ENCODE results near the gene GNAT2.

Gene GNAT2

DNA sequence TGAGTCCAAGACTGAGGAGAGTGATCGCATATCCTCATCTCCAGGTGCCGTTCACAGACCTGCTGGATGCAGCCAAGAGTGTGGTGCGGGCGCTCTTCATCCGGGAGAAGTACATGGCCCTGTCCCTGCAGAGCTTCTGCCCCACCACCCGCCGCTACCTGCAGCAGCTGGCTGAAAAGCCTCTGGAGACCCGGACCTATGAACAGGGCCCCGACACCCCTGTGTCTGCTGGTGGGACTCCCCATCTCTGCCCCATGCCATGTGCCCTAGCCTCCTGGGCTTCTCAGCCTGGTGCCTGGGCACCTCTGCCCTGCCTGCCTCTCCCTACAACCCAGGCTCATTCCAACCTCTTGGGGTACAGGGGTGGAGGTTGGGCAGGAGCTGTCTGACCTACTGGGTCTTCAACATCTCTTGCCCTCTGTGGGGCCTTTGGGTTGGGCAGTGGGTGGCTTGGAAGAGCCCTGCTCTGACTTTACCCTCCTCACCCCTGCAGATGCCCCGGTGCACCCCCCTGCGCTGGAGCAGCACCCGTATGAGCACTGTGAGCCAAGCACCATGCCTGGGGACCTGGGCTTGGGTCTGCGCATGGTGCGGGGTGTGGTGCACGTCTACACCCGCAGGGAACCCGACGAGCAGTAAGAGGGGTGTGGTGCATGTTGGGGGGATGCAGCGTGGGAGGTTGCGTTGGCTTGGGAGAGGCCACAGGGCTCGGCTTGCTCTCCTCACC, 7.4 kb upstream of the GNAT2 start:
- H3K27ac Mint-ChIP-seq: no peak overlapping the region
- peaks cover 32% of the 10 kb centered on the region for H3K4me1 Mint-ChIP-seq
- ATAC-seq (ENCODE audit: low read depth) (no peak), DNase-seq (ENCODE audit: low spot score in 2 of 2) (no peak)
- H3K27me3 Mint-ChIP-seq: no peaks in the 10 kb centered on the region
- peaks cover 29% of the 10 kb centered on the region for H3K36me3 Mint-ChIP-seq
- no peak overlapping the region for H3K4me3 Mint-ChIP-seq
- H3K9me3 Mint-ChIP-seq: no peaks in the 10 kb centered on the region

DNA sequence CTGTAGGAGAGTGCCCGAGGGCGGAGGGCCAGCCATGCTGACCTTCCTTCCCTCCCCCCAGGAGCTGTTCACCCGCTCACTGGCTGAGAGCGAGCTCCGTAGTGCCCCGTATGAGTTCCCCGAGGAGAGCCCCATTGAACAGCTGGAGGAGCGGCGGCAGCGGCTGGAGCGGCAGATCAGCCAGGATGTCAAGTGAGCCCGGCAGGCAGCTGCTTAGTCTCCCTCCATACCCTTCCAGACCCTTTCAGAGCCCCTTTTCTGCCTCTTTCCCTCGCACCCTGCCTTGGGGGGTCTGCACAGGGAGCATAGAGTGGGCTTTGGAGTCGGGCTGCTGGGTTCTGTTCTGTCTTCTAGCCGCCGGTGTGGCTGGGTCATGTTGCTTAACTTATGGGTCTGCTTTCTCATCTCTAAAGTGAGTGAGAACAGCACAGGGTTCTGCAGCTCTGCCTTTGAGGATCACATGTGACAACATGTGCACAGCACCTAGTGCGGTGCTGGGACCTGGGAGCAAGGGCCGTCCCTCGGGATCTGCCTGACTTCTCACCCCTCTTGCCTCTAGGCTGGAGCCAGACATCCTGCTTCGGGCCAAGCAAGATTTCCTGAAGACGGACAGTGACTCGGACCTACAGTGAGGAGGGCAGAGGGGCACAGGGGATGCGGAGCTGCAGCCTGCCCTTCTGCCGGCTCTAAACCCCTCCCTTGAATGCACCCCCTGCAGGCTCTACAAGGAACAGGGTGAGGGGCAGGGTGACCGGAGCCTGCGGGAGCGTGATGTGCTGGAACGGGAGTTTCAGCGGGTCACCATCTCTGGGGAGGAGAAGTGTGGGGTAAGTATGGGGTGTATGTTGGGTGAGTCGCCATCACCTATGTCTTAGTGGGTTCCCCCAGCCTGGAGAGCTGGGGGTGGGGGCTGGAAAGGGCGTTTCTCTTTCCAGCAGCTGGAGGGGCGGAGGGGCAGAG, 6.5 kb upstream of the GNAT2 start:
- Mint-ChIP-seq H3K9me3 (no peaks in the 10 kb centered on the region), H3K27me3 (no peaks in the 10 kb centered on the region), H3K4me1 (peaks cover 35% of the 10 kb centered on the region), H3K27ac (peak overlapping the region; percentile 56), H3K36me3 (peaks cover 24% of the 10 kb centered on the region), H3K4me3 (peak overlapping the region; percentile 33)
- DNase-seq (ENCODE audit: low spot score in 2 of 2): no peak
- no peak for ATAC-seq (ENCODE audit: low read depth)

GRCh38 chr1:109625176-109625575, 5.8 kb upstream of the GNAT2 start:
- Mint-ChIP-seq H3K36me3 (peaks cover 24% of the 10 kb centered on the region), H3K27ac (peak overlapping the region; percentile 94), H3K9me3 (no peaks in the 10 kb centered on the region), H3K27me3 (no peaks in the 10 kb centered on the region), H3K4me3 (peak overlapping the region; percentile 33), H3K4me1 (peaks cover 38% of the 10 kb centered on the region)
- no peak for ATAC-seq (ENCODE audit: low read depth)
- DNase-seq (ENCODE audit: low spot score in 2 of 2): no peak

- Mint-ChIP-seq H3K27ac (peak overlapping the region; percentile 94), H3K4me1 (peaks cover 43% of the 10 kb centered on the region), H3K36me3 (peaks cover 17% of the 10 kb centered on the region), H3K4me3 (peak overlapping the region; percentile 69), H3K9me3 (no peaks in the 10 kb centered on the region), H3K27me3 (no peaks in the 10 kb centered on the region)
- peak in 1 of 2 donors; percentile 30 for DNase-seq (ENCODE audit: low spot score in 2 of 2)
- peak; percentile 48 for ATAC-seq (ENCODE audit: low read depth)
These were observed 5.0 kb upstream of the GNAT2 start for GRCh38 chr1:109624201-109625010.

GRCh38 chr1:109623601-109624161, 4.3 kb upstream of the GNAT2 start:
- H3K4me3 Mint-ChIP-seq: peak overlapping the region; percentile 69
- peaks cover 16% of the 10 kb centered on the region for H3K36me3 Mint-ChIP-seq
- ATAC-seq (ENCODE audit: low read depth) (no peak), DNase-seq (ENCODE audit: low spot score in 2 of 2) (no peak)
- H3K4me1 Mint-ChIP-seq: peaks cover 47% of the 10 kb centered on the region
- H3K27me3 Mint-ChIP-seq: no peaks in the 10 kb centered on the region
- no peaks in the 10 kb centered on the region for H3K9me3 Mint-ChIP-seq
- peak overlapping the region; percentile 94 for H3K27ac Mint-ChIP-seq

DNA sequence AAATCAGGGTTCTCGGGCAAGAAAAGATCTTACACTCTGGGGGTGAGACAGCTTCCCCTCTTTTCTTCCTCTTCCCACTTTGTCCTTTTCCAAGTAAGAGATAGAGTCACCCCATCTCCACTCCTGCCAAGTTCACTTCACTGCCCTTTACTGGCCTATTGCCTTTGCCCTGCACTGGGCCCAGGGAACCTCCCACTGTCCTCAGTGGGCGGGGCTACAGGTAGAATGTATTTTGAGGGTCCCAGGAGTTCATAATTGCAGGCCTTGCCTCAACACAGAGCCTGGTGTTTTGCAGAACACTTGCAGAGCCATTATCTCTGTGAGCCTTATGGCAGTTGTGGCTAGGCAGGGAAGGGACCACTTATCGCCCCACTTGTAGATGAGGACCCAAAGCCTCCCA, 3.5 kb upstream of the GNAT2 start:
- ATAC-seq (ENCODE audit: low read depth) (no peak), DNase-seq (ENCODE audit: low spot score in 2 of 2) (no peak)
- Mint-ChIP-seq H3K27ac (peak overlapping the region; percentile 94), H3K27me3 (no peaks in the 10 kb centered on the region), H3K36me3 (peaks cover 12% of the 10 kb centered on the region), H3K4me3 (peak overlapping the region; percentile 24), H3K4me1 (peaks cover 50% of the 10 kb centered on the region), H3K9me3 (no peaks in the 10 kb centered on the region)

DNA sequence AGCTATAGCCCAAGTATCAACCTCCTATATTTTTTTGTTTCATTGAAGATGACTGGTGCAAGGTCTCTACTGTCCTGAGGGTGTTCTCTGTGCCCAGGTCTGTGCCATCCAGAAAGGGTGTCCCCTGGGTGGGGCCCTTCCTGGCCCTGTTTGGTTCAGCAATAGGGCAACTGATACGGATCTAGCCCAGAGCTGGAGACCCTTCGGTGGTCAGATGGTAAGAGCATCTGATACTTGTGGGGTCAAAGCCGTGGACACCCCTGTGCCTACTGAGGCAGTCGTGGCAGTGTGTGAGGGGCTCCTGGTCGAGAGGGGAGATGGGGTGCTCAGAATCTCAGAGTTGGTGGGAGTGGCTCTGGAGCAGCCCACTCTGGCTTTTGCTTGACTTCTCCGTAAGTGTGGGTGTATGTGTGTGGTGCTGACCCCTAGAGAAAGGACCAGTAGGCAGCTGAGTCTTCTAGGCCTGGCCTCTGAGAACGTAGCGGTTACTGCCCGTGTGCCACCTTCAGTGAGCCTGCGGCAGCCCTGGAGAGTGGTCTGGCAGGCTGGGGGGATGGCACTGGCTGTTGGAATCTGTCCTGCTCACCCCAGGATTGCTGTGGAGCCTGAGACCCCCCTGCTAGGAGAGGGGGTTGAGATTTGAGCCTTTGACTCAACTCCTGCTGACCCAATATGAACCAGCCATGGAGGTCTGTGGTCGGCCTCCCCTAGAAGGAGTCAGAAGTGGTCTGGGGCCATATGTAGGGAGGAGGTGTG, 2.9 kb upstream of the GNAT2 start:
- Mint-ChIP-seq H3K9me3 (no peaks in the 10 kb centered on the region), H3K4me3 (peak overlapping the region; percentile 94)

DNA sequence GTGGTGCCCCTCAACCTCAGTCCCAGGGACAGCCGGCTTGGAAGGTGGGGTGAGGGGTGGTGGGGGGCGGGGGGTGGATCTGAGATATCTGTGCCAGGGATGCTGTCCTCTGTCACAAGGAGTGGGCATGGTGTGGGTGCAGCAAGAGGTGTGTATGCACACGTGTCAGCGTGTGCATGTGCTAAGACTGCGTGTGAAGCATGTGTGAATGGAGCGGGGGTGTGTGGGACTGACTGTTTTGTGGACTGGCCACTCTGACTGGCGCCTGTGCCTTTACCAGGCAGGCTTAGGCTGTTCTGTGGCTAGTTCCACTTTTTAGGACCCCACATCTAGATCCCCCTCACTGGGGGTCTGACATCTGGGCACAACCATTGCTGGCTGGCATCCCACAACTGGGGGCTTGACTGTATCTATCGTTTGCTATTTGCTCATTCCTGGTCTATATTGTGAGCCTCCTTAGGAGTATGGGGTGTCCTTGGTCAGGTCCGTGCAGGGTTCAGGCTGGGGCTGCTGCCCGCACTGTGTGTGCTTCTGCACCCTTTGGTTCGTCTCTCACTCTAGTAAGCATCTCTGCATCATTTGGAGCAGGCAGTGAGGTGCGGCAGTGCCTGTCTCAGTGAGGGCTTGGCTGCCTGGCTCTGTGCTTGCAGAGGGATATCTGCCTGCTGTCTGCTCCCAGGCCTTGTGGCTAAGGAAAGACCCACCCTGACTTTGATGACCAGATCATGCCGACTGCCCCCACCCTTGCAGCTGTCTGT, 2.1 kb upstream of the GNAT2 start:
- H3K9me3 Mint-ChIP-seq: no peaks in the 10 kb centered on the region
- DNase-seq (ENCODE audit: low spot score in 2 of 2): no peak

More for the DNA sequence above, 2.9 kb upstream of the GNAT2 start:
- Mint-ChIP-seq H3K4me1 (peaks cover 52% of the 10 kb centered on the region), H3K36me3 (peaks cover 7% of the 10 kb centered on the region), H3K27ac (peak overlapping the region; percentile 94), H3K27me3 (no peaks in the 10 kb centered on the region)
- no peak for DNase-seq (ENCODE audit: low spot score in 2 of 2)
- no peak for ATAC-seq (ENCODE audit: low read depth)

DNA sequence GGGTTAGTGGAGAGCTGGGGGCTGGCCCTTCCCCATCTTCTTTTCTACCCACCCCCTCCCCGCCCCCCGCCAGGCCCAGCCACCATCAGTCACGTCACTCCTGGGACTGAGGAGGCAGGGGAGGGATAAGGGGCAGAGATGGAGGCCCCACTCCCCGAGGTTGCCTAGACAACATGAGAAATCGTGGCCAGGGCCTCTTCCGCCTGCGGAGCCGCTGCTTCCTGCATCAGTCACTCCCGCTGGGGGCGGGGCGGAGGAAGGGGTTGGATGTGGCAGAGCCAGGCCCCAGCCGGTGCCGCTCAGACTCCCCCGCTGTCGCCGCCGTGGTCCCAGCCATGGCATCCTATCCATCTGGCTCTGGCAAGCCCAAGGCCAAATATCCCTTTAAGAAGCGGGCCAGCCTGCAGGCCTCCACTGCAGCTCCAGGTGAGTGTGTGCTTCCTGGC, 1.4 kb upstream of the GNAT2 start:
- H3K4me1 Mint-ChIP-seq: peaks cover 62% of the 10 kb centered on the region
- peaks cover 2% of the 10 kb centered on the region for H3K36me3 Mint-ChIP-seq

More for the DNA sequence above, 2.1 kb upstream of the GNAT2 start:
- Mint-ChIP-seq H3K4me3 (peak overlapping the region; percentile 94), H3K36me3 (peaks cover 6% of the 10 kb centered on the region), H3K4me1 (peaks cover 55% of the 10 kb centered on the region), H3K27ac (peak overlapping the region; percentile 94), H3K27me3 (no peaks in the 10 kb centered on the region)
- no peak for ATAC-seq (ENCODE audit: low read depth)

GRCh38 chr1:109620401-109620791, 980 bp upstream of the GNAT2 start:
- Mint-ChIP-seq H3K27me3 (no peaks in the 10 kb centered on the region), H3K4me3 (peak overlapping the region; percentile 94), H3K27ac (peak overlapping the region; percentile 94), H3K4me1 (peaks cover 63% of the 10 kb centered on the region), H3K36me3 (peaks cover under 1% of the 10 kb centered on the region), H3K9me3 (no peaks in the 10 kb centered on the region)
- ATAC-seq (ENCODE audit: low read depth): no peak
- no peak for DNase-seq (ENCODE audit: low spot score in 2 of 2)

More for the DNA sequence above, 1.4 kb upstream of the GNAT2 start:
- no peaks in the 10 kb centered on the region for H3K27me3 Mint-ChIP-seq
- DNase-seq (ENCODE audit: low spot score in 2 of 2) (peak; percentile 71 to 72), ATAC-seq (ENCODE audit: low read depth) (peak; percentile 69)
- H3K4me3 Mint-ChIP-seq: peak overlapping the region; percentile 94
- peak overlapping the region; percentile 94 for H3K27ac Mint-ChIP-seq
- no peaks in the 10 kb centered on the region for H3K9me3 Mint-ChIP-seq

DNA sequence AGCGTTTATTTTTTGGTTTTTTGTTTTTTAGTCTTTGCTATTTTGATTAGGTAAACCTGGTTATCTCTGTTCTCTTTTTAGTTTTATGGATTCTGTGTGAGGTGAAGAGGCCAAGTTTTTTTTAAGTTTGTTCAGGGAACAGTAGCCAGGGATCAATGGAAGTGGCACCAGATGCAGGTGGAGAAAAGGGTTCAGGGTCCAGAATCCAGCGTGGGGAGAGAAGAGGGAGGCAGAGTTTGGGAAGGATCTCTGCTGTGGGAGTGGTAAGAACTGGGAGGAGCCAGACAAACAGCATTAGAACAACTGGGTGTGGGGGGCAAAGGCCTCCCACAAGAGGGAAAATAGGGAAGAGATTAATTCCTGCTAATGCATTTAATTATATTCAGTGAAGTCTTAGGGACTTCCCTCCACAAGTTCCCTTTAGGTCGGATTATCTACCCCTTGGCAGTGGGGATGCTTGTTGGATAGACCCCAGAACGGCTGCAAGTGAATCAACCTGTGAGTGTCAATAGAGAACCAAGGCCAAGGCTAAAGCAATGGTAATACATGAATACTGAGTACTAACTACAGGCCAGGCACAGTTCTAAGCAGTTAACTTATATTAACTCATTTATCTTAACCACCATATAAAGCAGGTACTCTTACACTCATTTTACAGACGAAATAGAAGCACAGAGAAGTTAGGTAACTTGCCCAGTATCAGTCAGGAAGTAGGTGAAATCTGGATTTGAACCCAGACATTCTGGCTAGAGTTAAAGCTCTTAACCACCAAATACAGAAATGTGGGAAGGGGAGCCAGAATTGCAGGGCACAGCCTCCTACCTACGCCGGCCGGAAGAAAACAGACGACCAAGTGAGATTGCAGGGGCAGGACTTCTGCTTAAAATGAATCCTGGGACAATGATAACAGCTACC, 498 bp downstream of the GNAT2 start:
- Mint-ChIP-seq H3K4me3 (peak overlapping the region; percentile 94), H3K36me3 (no peaks in the 10 kb centered on the region), H3K27ac (peak overlapping the region; percentile 94), H3K4me1 (peaks cover 52% of the 10 kb centered on the region), H3K27me3 (no peaks in the 10 kb centered on the region), H3K9me3 (no peaks in the 10 kb centered on the region)
- ATAC-seq (ENCODE audit: low read depth): no peak
- DNase-seq (ENCODE audit: low spot score in 2 of 2): no peak
